K562 (cell line): Measurements from ENCODE around the gene ZSCAN26. TPM values are rescaled to one million over a fixed set of nuclear protein-coding genes. Genes with fewer than 3 reads are reported as not detected.

Experiments
- CBX1 ChIP-seq: sonication (generic); IDR thresholded peaks from 2 replicates; pipeline ENCODE4 v1.6.1; 2016; ENCODE audit warnings: antibody characterized with exemption, low read depth, mild to moderate bottlenecking
- FOXM1 ChIP-seq, 2 experiments: fragments of 450-650 bp in 1 of 2; sonication (generic) in 1 of 2; formaldehyde crosslinking in 1 of 2; IDR thresholded peaks; 2 replicates each; pipeline versions ENCODE4 v1.6.1 to v1.9.0; 2017 to 2022; ENCODE audit warnings: low read depth in 2 of 2, mild to moderate bottlenecking in 2 of 2, missing genetic modification reagents in 1 of 2, moderate library complexity in 1 of 2
- KLF13 ChIP-seq: fragments of 450-650 bp; IDR thresholded peaks from 2 replicates; pipeline ENCODE4 v1.6.1; 2016; ENCODE audit warnings: missing genetic modification characterization, low read depth, mild to moderate bottlenecking, missing compliant biosample characterization, moderate library complexity, borderline replicate concordance
- MYBL2 ChIP-seq, 2 experiments: fragments of 450-650 bp in 1 of 2; sonication (generic) in 1 of 2; formaldehyde crosslinking in 1 of 2; IDR thresholded peaks; 2 replicates each; pipeline versions ENCODE4 v1.6.1 to v1.8.1; 2017 to 2022; ENCODE audit warnings: borderline replicate concordance in 1 of 2, inconsistent platforms in 1 of 2, low read depth in 1 of 2, mild to moderate bottlenecking in 1 of 2, missing genetic modification reagents in 1 of 2, moderate library complexity in 1 of 2
- PHF20 ChIP-seq: fragments of 450-650 bp; IDR thresholded peaks from 2 replicates; pipeline ENCODE4 v1.6.1; 2018; ENCODE audit not compliant: partially characterized antibody
- PML ChIP-seq: IDR thresholded peaks from 2 replicates; pipeline ENCODE4 v1.6.1; 2012; ENCODE audit warnings: low read length, inconsistent platforms
- POLR2B ChIP-seq: fragments of 450-650 bp; IDR thresholded peaks from 2 replicates; pipeline ENCODE4 v1.6.1; 2018; ENCODE audit warnings: low read depth; ENCODE audit not compliant: partially characterized antibody
- SAFB2 ChIP-seq: fragments of 200-400 bp; formaldehyde crosslinking; IDR thresholded peaks from 2 replicates; pipeline ENCODE4 v1.6.1; 2018; ENCODE audit warnings: borderline replicate concordance, low read length, low read depth, moderate library complexity; ENCODE audit not compliant: severe bottlenecking
- ZNF316 ChIP-seq: fragments of 450-650 bp; IDR thresholded peaks from 2 replicates; pipeline ENCODE4 v1.6.1; 2016
- ZNF41 ChIP-seq: fragments of 250-450 bp; sonication (Bioruptor Pico); conservative IDR thresholded peaks from 2 replicates; pipeline ENCODE4 v1.4.0; 2020; ENCODE audit warnings: mild to moderate bottlenecking
- ZNF551 ChIP-seq: fragments of 250-450 bp; sonication (Bioruptor Pico); IDR thresholded peaks from 2 replicates; pipeline ENCODE4 v1.5.0; 2021; ENCODE audit warnings: mild to moderate bottlenecking, moderate library complexity
- polyA plus RNA-seq, 8 experiments: library from polyadenylated mRNA; depleted of rRNA in 4 of 8; stranded (reverse) in 5 of 8; unstranded in 3 of 8; fragments of >200 nt; fragmentation: Nextera tagmentation in 2 of 8; fragmentation: Illumina TruSeq in 1 of 8; extraction: Ambion mirVana in 2 of 8; extraction: Trizol in 1 of 8; gene quantifications; 2 replicates each; pipeline versions ENCODE4 v1.2.1 to v1.2.3, GENCODE V29; 2011 to 2014; ENCODE audit warnings: inconsistent platforms in 1 of 8, missing spikeins in 1 of 8
- total RNA-seq, 7 experiments: library from RNA; depleted of rRNA in 6 of 7; stranded (reverse); fragments of >200 nt in 6 of 7; fragmentation: Illumina TruSeq in 2 of 7; extraction: Trizol in 2 of 7; gene quantifications; 2 replicates each; pipeline versions ENCODE4 v1.2.1 to v1.2.3, GENCODE V29; 2011 to 2021; ENCODE audit warnings: low replicate concordance in 1 of 7
- TF ChIP-seq, protein P1 (sequence below): fragments of 450-650 bp; IDR thresholded peaks from 2 replicates; pipeline ENCODE4 v1.7.1; 2018; ENCODE audit warnings: mild to moderate bottlenecking, low read depth; ENCODE audit not compliant: partially characterized antibody
- TF ChIP-seq, protein P2 (sequence below), 2 experiments: fragments of 200-800 bp in 1 of 2; sonication (Bioruptor generic) in 1 of 2; sonication (generic) in 1 of 2; formaldehyde crosslinking in 1 of 2; IDR thresholded peaks in 1 of 2; conservative IDR thresholded peaks in 1 of 2; 2 replicates each; pipeline versions ENCODE4 v1.5.0 to v1.6.1; 2016 to 2020; ENCODE audit warnings: missing compliant biosample characterization in 1 of 2, missing genetic modification characterization in 1 of 2, missing genetic modification reagents in 1 of 2
- TF ChIP-seq, protein P3 (sequence below): fragments of 450-650 bp; IDR thresholded peaks from 2 replicates; pipeline ENCODE4 v1.6.1; 2016
- TF ChIP-seq, protein P4 (sequence below): conservative IDR thresholded peaks from 2 replicates; pipeline ENCODE4 v1.6.1; 2011; ENCODE audit warnings: low read depth, mild to moderate bottlenecking, low read length; ENCODE audit not compliant: control insufficient read depth
- TF ChIP-seq, protein P5 (sequence below): fragments of 450-650 bp; IDR thresholded peaks from 2 replicates; pipeline ENCODE4 v1.6.1; 2017; ENCODE audit warnings: antibody characterized with exemption

The ZSCAN26 gene
- total and polyA plus RNA-seq, 9 of the 15 experiments (the other 6 are each of a cell fraction or from before 2014, with no cell fraction given) = 5.9 to 14.2 (median 10.5) TPM

DNA sequence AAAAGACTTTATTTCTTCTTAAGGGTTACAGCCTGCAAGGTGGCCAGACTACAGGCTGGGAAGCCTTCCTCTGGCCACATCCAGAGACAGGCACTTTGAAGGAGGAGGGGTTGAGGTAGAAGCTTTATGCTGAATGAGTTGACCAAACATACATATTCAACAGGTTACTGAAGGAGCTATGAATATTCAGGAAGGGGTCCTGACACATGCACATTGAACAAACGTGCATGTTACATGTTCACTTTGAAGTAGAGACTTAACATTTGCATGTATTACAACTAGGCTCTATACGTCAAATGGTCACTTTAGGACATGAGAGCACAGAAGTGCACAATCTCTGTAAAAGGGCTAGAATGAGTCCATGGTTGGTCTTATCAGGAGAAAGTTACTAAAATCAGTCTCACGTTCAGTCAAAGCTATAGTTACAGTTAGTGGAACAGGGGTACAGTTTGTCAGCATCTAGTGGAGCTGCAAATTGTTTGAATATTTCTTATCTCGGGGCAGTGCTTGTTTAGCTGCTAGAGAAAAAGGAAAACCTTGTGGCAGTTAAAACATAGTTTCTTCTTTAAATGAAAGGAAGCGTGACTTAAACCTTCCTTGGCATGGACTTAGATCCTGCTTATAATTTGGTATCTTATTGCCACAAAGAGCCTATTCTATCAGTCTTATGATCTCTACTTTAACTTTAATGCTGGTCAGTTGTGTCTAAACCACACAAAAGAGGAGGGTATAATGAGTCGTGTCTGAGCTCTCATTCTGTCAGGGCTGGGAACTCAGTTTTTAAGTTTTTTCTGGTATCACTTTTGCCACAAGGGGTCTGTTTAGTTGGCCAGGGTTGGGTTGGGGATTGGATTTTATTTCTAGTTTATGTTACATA, 46.4 kb upstream of the ZSCAN26 start (continued):
- TF ChIP-seq MYBL2 (IDR thresholded peaks at IDR 0.05; ENCODE audit: low read depth) (peak; percentile 39; the same call in 1 of the 2 replicates), MYBL2 (CRISPR knock-in tag; IDR thresholded peaks at IDR 0.05; ENCODE audit: borderline replicate concordance) (no peak), POLR2B (peak; percentile 78), ZNF551 (CRISPR knock-in tag) (peak; percentile 82), ZNF41 (CRISPR knock-in tag) (0 out of 2 replicates have a peak, but pooled peaks have one; percentile 47), KLF13 (tag) (no peak), ZNF316 (peak; percentile 80), PHF20 (no peak), CBX1 (peak; percentile 77), PML (peak; percentile 99), FOXM1 (IDR thresholded peaks at IDR 0.05; ENCODE audit: low read depth) (no peak), FOXM1 (CRISPR knock-in tag; IDR thresholded peaks at IDR 0.05; ENCODE audit: low read depth) (no peak), SAFB2 (no peak)
- TF ChIP-seq, protein P1, sequence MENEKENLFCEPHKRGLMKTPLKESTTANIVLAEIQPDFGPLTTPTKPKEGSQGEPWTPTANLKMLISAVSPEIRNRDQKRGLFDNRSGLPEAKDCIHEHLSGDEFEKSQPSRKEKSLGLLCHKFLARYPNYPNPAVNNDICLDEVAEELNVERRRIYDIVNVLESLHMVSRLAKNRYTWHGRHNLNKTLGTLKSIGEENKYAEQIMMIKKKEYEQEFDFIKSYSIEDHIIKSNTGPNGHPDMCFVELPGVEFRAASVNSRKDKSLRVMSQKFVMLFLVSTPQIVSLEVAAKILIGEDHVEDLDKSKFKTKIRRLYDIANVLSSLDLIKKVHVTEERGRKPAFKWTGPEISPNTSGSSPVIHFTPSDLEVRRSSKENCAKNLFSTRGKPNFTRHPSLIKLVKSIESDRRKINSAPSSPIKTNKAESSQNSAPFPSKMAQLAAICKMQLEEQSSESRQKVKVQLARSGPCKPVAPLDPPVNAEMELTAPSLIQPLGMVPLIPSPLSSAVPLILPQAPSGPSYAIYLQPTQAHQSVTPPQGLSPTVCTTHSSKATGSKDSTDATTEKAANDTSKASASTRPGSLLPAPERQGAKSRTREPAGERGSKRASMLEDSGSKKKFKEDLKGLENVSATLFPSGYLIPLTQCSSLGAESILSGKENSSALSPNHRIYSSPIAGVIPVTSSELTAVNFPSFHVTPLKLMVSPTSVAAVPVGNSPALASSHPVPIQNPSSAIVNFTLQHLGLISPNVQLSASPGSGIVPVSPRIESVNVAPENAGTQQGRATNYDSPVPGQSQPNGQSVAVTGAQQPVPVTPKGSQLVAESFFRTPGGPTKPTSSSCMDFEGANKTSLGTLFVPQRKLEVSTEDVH = no peak
- TF ChIP-seq, protein P2, sequence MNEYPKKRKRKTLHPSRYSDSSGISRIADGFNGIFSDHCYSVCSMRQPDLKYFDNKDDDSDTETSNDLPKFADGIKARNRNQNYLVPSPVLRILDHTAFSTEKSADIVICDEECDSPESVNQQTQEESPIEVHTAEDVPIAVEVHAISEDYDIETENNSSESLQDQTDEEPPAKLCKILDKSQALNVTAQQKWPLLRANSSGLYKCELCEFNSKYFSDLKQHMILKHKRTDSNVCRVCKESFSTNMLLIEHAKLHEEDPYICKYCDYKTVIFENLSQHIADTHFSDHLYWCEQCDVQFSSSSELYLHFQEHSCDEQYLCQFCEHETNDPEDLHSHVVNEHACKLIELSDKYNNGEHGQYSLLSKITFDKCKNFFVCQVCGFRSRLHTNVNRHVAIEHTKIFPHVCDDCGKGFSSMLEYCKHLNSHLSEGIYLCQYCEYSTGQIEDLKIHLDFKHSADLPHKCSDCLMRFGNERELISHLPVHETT (CRISPR knock-in tag; conservative IDR thresholded peaks at IDR 0.05 in 1 of 2, IDR thresholded peaks at IDR 0.05 in 1 of 2) = no peak
- TF ChIP-seq, protein P3, sequence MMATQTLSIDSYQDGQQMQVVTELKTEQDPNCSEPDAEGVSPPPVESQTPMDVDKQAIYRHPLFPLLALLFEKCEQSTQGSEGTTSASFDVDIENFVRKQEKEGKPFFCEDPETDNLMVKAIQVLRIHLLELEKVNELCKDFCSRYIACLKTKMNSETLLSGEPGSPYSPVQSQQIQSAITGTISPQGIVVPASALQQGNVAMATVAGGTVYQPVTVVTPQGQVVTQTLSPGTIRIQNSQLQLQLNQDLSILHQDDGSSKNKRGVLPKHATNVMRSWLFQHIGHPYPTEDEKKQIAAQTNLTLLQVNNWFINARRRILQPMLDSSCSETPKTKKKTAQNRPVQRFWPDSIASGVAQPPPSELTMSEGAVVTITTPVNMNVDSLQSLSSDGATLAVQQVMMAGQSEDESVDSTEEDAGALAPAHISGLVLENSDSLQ = peak; percentile 66
- TF ChIP-seq, protein P4, sequence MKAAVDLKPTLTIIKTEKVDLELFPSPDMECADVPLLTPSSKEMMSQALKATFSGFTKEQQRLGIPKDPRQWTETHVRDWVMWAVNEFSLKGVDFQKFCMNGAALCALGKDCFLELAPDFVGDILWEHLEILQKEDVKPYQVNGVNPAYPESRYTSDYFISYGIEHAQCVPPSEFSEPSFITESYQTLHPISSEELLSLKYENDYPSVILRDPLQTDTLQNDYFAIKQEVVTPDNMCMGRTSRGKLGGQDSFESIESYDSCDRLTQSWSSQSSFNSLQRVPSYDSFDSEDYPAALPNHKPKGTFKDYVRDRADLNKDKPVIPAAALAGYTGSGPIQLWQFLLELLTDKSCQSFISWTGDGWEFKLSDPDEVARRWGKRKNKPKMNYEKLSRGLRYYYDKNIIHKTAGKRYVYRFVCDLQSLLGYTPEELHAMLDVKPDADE = no peak; the same call in 1 of the 2 replicates
- TF ChIP-seq, protein P5, sequence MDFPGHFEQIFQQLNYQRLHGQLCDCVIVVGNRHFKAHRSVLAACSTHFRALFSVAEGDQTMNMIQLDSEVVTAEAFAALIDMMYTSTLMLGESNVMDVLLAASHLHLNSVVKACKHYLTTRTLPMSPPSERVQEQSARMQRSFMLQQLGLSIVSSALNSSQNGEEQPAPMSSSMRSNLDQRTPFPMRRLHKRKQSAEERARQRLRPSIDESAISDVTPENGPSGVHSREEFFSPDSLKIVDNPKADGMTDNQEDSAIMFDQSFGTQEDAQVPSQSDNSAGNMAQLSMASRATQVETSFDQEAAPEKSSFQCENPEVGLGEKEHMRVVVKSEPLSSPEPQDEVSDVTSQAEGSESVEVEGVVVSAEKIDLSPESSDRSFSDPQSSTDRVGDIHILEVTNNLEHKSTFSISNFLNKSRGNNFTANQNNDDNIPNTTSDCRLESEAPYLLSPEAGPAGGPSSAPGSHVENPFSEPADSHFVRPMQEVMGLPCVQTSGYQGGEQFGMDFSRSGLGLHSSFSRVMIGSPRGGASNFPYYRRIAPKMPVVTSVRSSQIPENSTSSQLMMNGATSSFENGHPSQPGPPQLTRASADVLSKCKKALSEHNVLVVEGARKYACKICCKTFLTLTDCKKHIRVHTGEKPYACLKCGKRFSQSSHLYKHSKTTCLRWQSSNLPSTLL = no peak
